ENCODE measurements around the gene NENF. TPM values are rescaled to one million over a fixed set of nuclear protein-coding genes. Genes with fewer than 3 reads are reported as not detected.

Gene NENF
- total and polyA plus RNA-seq, 3 donors from 2014 or later: 33.9 to 54.6 (median 41.6) TPM

DNA sequence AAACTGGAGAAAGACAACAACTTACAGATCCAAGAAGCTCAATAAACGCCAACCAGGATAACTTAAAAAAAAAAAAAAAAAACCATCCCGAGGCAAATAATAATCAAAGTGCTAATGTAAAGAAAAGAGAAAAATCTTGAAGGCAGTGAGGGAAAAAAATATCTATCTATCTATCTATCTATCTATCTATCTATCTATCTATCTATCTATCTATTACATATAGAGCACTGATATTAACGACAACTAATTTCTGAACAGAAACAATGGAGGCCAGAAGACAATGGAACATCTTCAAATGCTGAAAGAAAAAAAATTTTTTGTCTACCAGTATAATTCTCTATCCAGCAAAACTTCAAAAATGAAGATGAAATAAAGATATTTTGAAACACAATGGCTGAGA lies 36.1 kb upstream of the NENF start:
- Histone ChIP-seq H3K27me3 (no peaks in the 10 kb centered on the region), H3K27ac (no peak overlapping the region), H3K36me3 (ENCODE audit: low read depth, missing control alignments) (no peaks in the 10 kb centered on the region), H3K4me1 (no peaks in the 10 kb centered on the region), H3K9me3 (no peaks in the 10 kb centered on the region), H3K4me3 (no peak overlapping the region)
- WGBS, 2 donors: 96 to 99% methylated on average over 3 of the region's 3 CpGs
- DNase-seq: no peak
- intact Hi-C loops (cut with DNase I; ENCODE audit: low total_unique reads): no loop called here
- TF ChIP-seq POLR2A (IDR thresholded peaks at IDR 0.05): no peak
- TF ChIP-seq, protein P1, sequence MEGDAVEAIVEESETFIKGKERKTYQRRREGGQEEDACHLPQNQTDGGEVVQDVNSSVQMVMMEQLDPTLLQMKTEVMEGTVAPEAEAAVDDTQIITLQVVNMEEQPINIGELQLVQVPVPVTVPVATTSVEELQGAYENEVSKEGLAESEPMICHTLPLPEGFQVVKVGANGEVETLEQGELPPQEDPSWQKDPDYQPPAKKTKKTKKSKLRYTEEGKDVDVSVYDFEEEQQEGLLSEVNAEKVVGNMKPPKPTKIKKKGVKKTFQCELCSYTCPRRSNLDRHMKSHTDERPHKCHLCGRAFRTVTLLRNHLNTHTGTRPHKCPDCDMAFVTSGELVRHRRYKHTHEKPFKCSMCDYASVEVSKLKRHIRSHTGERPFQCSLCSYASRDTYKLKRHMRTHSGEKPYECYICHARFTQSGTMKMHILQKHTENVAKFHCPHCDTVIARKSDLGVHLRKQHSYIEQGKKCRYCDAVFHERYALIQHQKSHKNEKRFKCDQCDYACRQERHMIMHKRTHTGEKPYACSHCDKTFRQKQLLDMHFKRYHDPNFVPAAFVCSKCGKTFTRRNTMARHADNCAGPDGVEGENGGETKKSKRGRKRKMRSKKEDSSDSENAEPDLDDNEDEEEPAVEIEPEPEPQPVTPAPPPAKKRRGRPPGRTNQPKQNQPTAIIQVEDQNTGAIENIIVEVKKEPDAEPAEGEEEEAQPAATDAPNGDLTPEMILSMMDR (IDR thresholded peaks at IDR 0.05): no peak

DNA sequence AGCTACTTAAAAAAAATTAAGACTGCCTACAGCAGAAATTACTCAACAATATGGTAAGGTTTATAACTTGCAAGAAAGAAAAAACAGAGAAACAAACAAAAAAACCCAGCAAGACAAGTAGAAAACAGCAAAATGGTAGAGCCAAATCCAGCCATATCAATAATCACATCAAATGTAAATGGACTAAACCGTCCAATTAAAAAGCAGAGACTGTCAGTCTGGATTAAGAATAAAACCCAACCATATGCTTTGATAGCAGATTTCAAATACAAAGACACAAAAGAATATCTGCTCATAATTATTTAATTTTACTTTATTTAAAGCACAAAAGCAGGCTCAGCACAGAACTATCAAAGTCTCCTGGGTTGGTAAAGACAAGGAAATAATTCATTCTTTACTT lies 35.5 kb upstream of the NENF start:
- Histone ChIP-seq H3K4me3 (no peak overlapping the region), H3K27ac (no peak overlapping the region), H3K36me3 (ENCODE audit: low read depth, missing control alignments) (no peaks in the 10 kb centered on the region), H3K27me3 (no peaks in the 10 kb centered on the region), H3K4me1 (no peaks in the 10 kb centered on the region), H3K9me3 (no peaks in the 10 kb centered on the region)
- WGBS, 2 donors: 95 to 97% methylated on average over 1 of the region's 1 CpG
- DNase-seq: no peak
- intact Hi-C loops (cut with DNase I; ENCODE audit: low total_unique reads): no loop called here
- TF ChIP-seq, protein P1 (IDR thresholded peaks at IDR 0.05): no peak
- no peak for TF ChIP-seq POLR2A (IDR thresholded peaks at IDR 0.05)

GRCh38 chr1:212401042-212401441 lies 31.7 kb upstream of the NENF start:
- no peak for TF ChIP-seq POLR2A (IDR thresholded peaks at IDR 0.05)
- TF ChIP-seq, protein P1 (IDR thresholded peaks at IDR 0.05): no peak

GRCh38 chr1:212401838-212402582 lies 30.7 kb upstream of the NENF start:
- H3K27me3 ChIP-seq: no peaks in the 10 kb centered on the region
- DNase-seq: no peak
- WGBS, 2 donors: 83 to 88% methylated on average over 7 of the region's 7 CpGs
- no peaks in the 10 kb centered on the region for H3K4me1 ChIP-seq
- no peaks in the 10 kb centered on the region for H3K36me3 ChIP-seq (ENCODE audit: low read depth, missing control alignments)
- no peak for TF ChIP-seq POLR2A (IDR thresholded peaks at IDR 0.05)
- TF ChIP-seq, protein P1 (IDR thresholded peaks at IDR 0.05): no peak
- intact Hi-C loops (cut with DNase I; ENCODE audit: low total_unique reads): no loop called here
- no peak overlapping the region for H3K27ac ChIP-seq
- no peak overlapping the region for H3K4me3 ChIP-seq
- H3K9me3 ChIP-seq: no peaks in the 10 kb centered on the region

More at GRCh38 chr1:212401042-212401441, 31.7 kb upstream of the NENF start:
- H3K27ac ChIP-seq: no peak overlapping the region
- 98 to 99% methylated on average over 4 of the region's 4 CpGs for WGBS, 2 donors
- H3K4me3 ChIP-seq: no peak overlapping the region
- H3K4me1 ChIP-seq: no peaks in the 10 kb centered on the region
- no peaks in the 10 kb centered on the region for H3K9me3 ChIP-seq
- H3K36me3 ChIP-seq (ENCODE audit: low read depth, missing control alignments): no peaks in the 10 kb centered on the region
- no peak for DNase-seq
- H3K27me3 ChIP-seq: no peaks in the 10 kb centered on the region
- intact Hi-C loops (cut with DNase I; ENCODE audit: low total_unique reads): no loop called here
